K562 (cell line): ENCODE measurements around the gene NCMAP. TPM values are rescaled to one million over a fixed set of nuclear protein-coding genes. Genes with fewer than 3 reads are reported as not detected.

Experiments
- ATAC-seq: fragments of 200-7000 bp; cut with Tn5 transposase; 3 replicates; pipeline ENCODE4 v1.9.1; 2020; ENCODE audit warnings: moderate library complexity
- BruUV-seq: library from RNA; stranded (reverse); fragments of 400-500 nt; replicated peaks from 2 replicates; lab custom pipeline; 2021; lab: Mats Ljungman, UMichigan
- CTCF ChIA-PET: fragments of 300-600 bp; formaldehyde crosslinking; extraction: SDS; loops from one replicate; lab custom pipeline; 2021; ENCODE audit warnings: low intra/inter-chr PET ratio; lab: Yijun Ruan, JAX
- POLR2A ChIA-PET: fragments of 300-600, 350-650 bp; sonication (Branson Sonifier 250); formaldehyde crosslinking; extraction: SDS; loops from one replicate; lab custom pipeline; 2021; ENCODE audit warnings: antibody characterized with exemption, inconsistent platforms; lab: Yijun Ruan, JAX
- DNase-seq, 4 experiments: peaks; one replicate each; pipeline versions ENCODE4 v3.0.0 to v3.0.0-alpha.2; 2011 to 2018; ENCODE audit warnings: low spot score in 3 of 4, mixed read lengths in 3 of 4; ENCODE audit errors: extremely low read depth in 1 of 4
- FAIRE-seq: peaks from 2 replicates; lab custom pipeline; 2011; peaks lifted over from hg19 to GRCh38; lab: Jason Lieb, UNC
- H2AFZ ChIP-seq: 2 replicates; pipeline ENCODE4 v1.6.0; 2011; ENCODE audit warnings: low read depth, low read length, control low read depth, inconsistent platforms
- H3K27ac ChIP-seq: fragments of 200-600 bp; 3 replicates; pipeline ENCODE4 v1.8.0; 2011; ENCODE audit warnings: low read depth, mild to moderate bottlenecking, control low read depth, inconsistent platforms, low read length, moderate library complexity, mixed read lengths; ENCODE audit errors: extremely low read depth
- H3K27me3 ChIP-seq, 2 experiments: fragments of 300-600 bp in 1 of 2; 2 replicates in 1 of 2; 3 replicates in 1 of 2; pipeline versions ENCODE4 v1.6.0 to v1.8.0; 2011; ENCODE audit warnings: inconsistent platforms in 2 of 2, low read length in 2 of 2, mild to moderate bottlenecking in 1 of 2, mixed read lengths in 1 of 2, moderate library complexity in 1 of 2; ENCODE audit not compliant: control insufficient read depth in 2 of 2, insufficient read depth in 2 of 2
- H3K36me3 ChIP-seq: fragments of 300-600 bp; 3 replicates; pipeline ENCODE4 v1.8.0; 2011; ENCODE audit warnings: mild to moderate bottlenecking, low read length, inconsistent platforms; ENCODE audit not compliant: control insufficient read depth, insufficient read depth
- H3K4me1 ChIP-seq, 2 experiments: fragments of 200-600 bp in 1 of 2; replicated peaks in 1 of 2; 2 replicates in 1 of 2; 3 replicates in 1 of 2; pipeline versions ENCODE4 v1.5.1 to v1.8.0; 2011; ENCODE audit warnings: inconsistent platforms in 2 of 2, low read length in 2 of 2, mild to moderate bottlenecking in 1 of 2, mixed read lengths in 1 of 2, moderate library complexity in 1 of 2; ENCODE audit not compliant: control insufficient read depth in 2 of 2, insufficient read depth in 2 of 2
- H3K4me2 ChIP-seq: 2 replicates; pipeline ENCODE4 v1.6.1; 2011; ENCODE audit warnings: low read length, control low read depth, inconsistent platforms, mixed read lengths; ENCODE audit not compliant: insufficient read depth
- H3K4me3 ChIP-seq: fragments of 200-600 bp; sonication (generic), shearing (Covaris generic); 2 replicates; pipeline ENCODE4 v1.5.1; 2016; ENCODE audit warnings: control low read depth, inconsistent platforms
- H3K79me2 ChIP-seq: fragments of 200-600 bp; 3 replicates; pipeline ENCODE4 v1.8.0; 2011; ENCODE audit warnings: low read length, inconsistent platforms; ENCODE audit not compliant: control insufficient read depth, insufficient read depth
- H3K9ac ChIP-seq, 2 experiments: 2 replicates each; pipeline versions ENCODE4 v1.6.0 to v1.6.1; 2011; ENCODE audit warnings: low read depth in 2 of 2, low read length in 2 of 2, control low read depth in 1 of 2, inconsistent platforms in 1 of 2, mild to moderate bottlenecking in 1 of 2, mixed read lengths in 1 of 2; ENCODE audit not compliant: insufficient read depth in 1 of 2
- H3K9me1 ChIP-seq: one replicate; pipeline ENCODE4 v1.6.0; 2011; ENCODE audit warnings: inconsistent platforms, mild to moderate bottlenecking, low read length, moderate library complexity; ENCODE audit not compliant: control insufficient read depth, insufficient read depth
- H3K9me3 ChIP-seq: replicated peaks from 2 replicates; pipeline ENCODE4 v1.5.1; 2011; ENCODE audit warnings: low read depth, low read length, inconsistent platforms; ENCODE audit not compliant: control insufficient read depth, insufficient read depth
- H4K20me1 ChIP-seq: replicated peaks from 2 replicates; pipeline ENCODE4 v1.6.1; 2011; ENCODE audit warnings: low read length, inconsistent platforms, mixed read lengths; ENCODE audit not compliant: control insufficient read depth, insufficient read depth
- ARID2 ChIP-seq: fragments of 450-650 bp; IDR thresholded peaks from 2 replicates; pipeline ENCODE4 v1.6.1; 2017; ENCODE audit warnings: antibody characterized with exemption, mild to moderate bottlenecking
- BACH1 ChIP-seq: fragments of 200-800 bp; sonication (Bioruptor generic); IDR thresholded peaks from 2 replicates; pipeline ENCODE4 v1.6.1; 2016; ENCODE audit warnings: missing genetic modification characterization, missing compliant biosample characterization
- CTBP1 ChIP-seq: fragments of 450-650 bp; IDR thresholded peaks from 2 replicates; pipeline ENCODE4 v1.6.1; 2016; ENCODE audit warnings: borderline replicate concordance
- HDAC6 ChIP-seq: IDR thresholded peaks from 2 replicates; pipeline ENCODE4 v1.6.1; 2012; ENCODE audit warnings: low read depth, mild to moderate bottlenecking, control low read depth, inconsistent platforms, low read length, moderate library complexity
- SREBF2 ChIP-seq: sonication (generic); formaldehyde crosslinking; IDR thresholded peaks from 2 replicates; pipeline ENCODE4 v1.4.0; 2020; ENCODE audit warnings: mild to moderate bottlenecking, missing genetic modification reagents
- SRF ChIP-seq, 2 experiments: fragments of 250-450, 450-650 bp in 1 of 2; sonication (Bioruptor Pico) in 1 of 2; sonication (generic) in 1 of 2; formaldehyde crosslinking; IDR thresholded peaks; 2 replicates each; pipeline versions ENCODE4 v1.5.0 to v1.5.1; 2020 to 2022; ENCODE audit warnings: mild to moderate bottlenecking in 1 of 2, missing genetic modification reagents in 1 of 2
- STAT5B ChIP-seq: fragments of 250-450 bp; sonication (Bioruptor Pico); IDR thresholded peaks from 2 replicates; pipeline ENCODE4 v1.8.0; 2021; ENCODE audit warnings: mild to moderate bottlenecking, inconsistent platforms
- ZNF143 ChIP-seq: sonication (generic); formaldehyde crosslinking; IDR thresholded peaks from 2 replicates; pipeline ENCODE4 v1.9.0; 2022; ENCODE audit warnings: mild to moderate bottlenecking, missing genetic modification reagents
- WGBS: fragments of 100-300 bp; shearing (Covaris generic); methylation state at CpG from one replicate; pipeline ENCODE4 v1.1.6; 2016; ENCODE audit warnings: low coverage, mixed read lengths; ENCODE audit not compliant: insufficient coverage; ENCODE audit errors: missing lambda C conversion rate; 5-methylcytosine and 5-hydroxymethylcytosine counted together
- in situ Hi-C: fragments of 300-500 bp; cut with MboI; formaldehyde crosslinking; loops from 4 replicates; pipeline ENCODE4 v1.15.0; 2018; ENCODE audit warnings: inconsistent platforms, mixed read lengths
- intact Hi-C: fragments of 100-400 bp; cut with micrococcal nuclease; formaldehyde crosslinking; loops from 2 replicates; pipeline ENCODE4 v1.14.2; 2022
- polyA plus RNA-seq, 8 experiments: library from polyadenylated mRNA; depleted of rRNA in 4 of 8; stranded (reverse) in 5 of 8; unstranded in 3 of 8; fragments of >200 nt; fragmentation: Nextera tagmentation in 2 of 8; fragmentation: Illumina TruSeq in 1 of 8; extraction: Ambion mirVana in 2 of 8; extraction: Trizol in 1 of 8; gene quantifications; 2 replicates each; pipeline versions ENCODE4 v1.2.1 to v1.2.3, GENCODE V29; 2011 to 2014; ENCODE audit warnings: inconsistent platforms in 1 of 8, missing spikeins in 1 of 8
- total RNA-seq, 7 experiments: library from RNA; depleted of rRNA in 6 of 7; stranded (reverse); fragments of >200 nt in 6 of 7; fragmentation: Illumina TruSeq in 2 of 7; extraction: Trizol in 2 of 7; gene quantifications; 2 replicates each; pipeline versions ENCODE4 v1.2.1 to v1.2.3, GENCODE V29; 2011 to 2021; ENCODE audit warnings: low replicate concordance in 1 of 7
- TF ChIP-seq, protein P1 (sequence below): fragments of 450-650 bp; IDR thresholded peaks from 2 replicates; pipeline ENCODE4 v1.7.0; 2016; ENCODE audit warnings: borderline replicate concordance
- TF ChIP-seq, protein P2 (sequence below), 2 experiments: fragments of 450-650 bp in 1 of 2; sonication (generic) in 1 of 2; formaldehyde crosslinking; conservative IDR thresholded peaks; 2 replicates each; pipeline versions ENCODE4 v1.4.0 to v1.8.1; 2020 to 2022; ENCODE audit warnings: mild to moderate bottlenecking in 1 of 2, missing genetic modification reagents in 1 of 2
- TF ChIP-seq, protein P3 (sequence below): fragments of 450-650 bp; conservative IDR thresholded peaks from 2 replicates; pipeline ENCODE4 v1.6.1; 2016; ENCODE audit warnings: missing genetic modification characterization, low read depth, mild to moderate bottlenecking, control low read depth, missing compliant biosample characterization

NCMAP gene
- total and polyA plus RNA-seq, 9 of the 15 experiments (the other 6 are each of a cell fraction or from before 2014, with no cell fraction given): 0.03 TPM; not detected in 8

DNA sequence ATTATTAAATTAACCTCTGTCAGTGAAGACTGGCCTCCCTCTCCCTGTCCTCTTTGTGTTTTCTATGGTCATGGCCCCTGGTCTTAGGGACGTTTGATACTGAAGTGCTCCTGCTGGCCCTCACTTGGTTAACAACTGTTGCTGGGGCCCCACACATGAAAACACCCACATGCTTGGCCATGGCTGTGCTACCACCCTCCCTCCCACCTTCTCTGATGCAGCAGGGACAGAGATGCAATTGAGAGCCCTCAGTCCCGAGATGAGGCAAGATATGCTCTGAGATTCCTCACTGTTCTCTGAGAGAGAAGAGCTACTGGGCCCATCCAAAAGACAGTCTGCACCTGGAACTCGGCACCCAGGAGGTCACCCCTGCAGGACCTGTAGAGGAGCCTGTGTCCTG lies 33.3 kb downstream of the NCMAP start:
- in situ Hi-C loops (no loop called here), intact Hi-C loops (loop anchor here (5.0 kb wide), 1 partner anchor 52 kb away; no protein-coding TSS in a partner anchor)
- H3K4me2 ChIP-seq: no peak overlapping the region
- FAIRE-seq: no peak
- ATAC-seq: no peak
- BruUV-seq: no TSS peak
- H3K36me3 ChIP-seq: no peaks in the 10 kb centered on the region
- DNase-seq: no peak
- peaks cover 14 to 16% of the 10 kb centered on the region in 2 experiments; a peak in 4 of 5 replicates for H3K4me1 ChIP-seq
- TF ChIP-seq ARID2: no peak
- TF ChIP-seq, protein P1, sequence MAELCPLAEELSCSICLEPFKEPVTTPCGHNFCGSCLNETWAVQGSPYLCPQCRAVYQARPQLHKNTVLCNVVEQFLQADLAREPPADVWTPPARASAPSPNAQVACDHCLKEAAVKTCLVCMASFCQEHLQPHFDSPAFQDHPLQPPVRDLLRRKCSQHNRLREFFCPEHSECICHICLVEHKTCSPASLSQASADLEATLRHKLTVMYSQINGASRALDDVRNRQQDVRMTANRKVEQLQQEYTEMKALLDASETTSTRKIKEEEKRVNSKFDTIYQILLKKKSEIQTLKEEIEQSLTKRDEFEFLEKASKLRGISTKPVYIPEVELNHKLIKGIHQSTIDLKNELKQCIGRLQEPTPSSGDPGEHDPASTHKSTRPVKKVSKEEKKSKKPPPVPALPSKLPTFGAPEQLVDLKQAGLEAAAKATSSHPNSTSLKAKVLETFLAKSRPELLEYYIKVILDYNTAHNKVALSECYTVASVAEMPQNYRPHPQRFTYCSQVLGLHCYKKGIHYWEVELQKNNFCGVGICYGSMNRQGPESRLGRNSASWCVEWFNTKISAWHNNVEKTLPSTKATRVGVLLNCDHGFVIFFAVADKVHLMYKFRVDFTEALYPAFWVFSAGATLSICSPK: no peak
- TF ChIP-seq BACH1 (tag): no peak
- TF ChIP-seq CTBP1: no peak
- no peak for TF ChIP-seq SREBF2 (CRISPR knock-in tag)
- TF ChIP-seq ZNF143 (CRISPR knock-in tag): no peak
- no peak for TF ChIP-seq STAT5B
- no peak for TF ChIP-seq HDAC6
- TF ChIP-seq SRF (CRISPR knock-in tag; IDR thresholded peaks at IDR 0.05): no peak
- TF ChIP-seq, protein P2, sequence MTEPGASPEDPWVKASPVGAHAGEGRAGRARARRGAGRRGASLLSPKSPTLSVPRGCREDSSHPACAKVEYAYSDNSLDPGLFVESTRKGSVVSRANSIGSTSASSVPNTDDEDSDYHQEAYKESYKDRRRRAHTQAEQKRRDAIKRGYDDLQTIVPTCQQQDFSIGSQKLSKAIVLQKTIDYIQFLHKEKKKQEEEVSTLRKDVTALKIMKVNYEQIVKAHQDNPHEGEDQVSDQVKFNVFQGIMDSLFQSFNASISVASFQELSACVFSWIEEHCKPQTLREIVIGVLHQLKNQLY (CRISPR knock-in tag; conservative IDR thresholded peaks at IDR 0.05): no peak
- TF ChIP-seq, protein P3, sequence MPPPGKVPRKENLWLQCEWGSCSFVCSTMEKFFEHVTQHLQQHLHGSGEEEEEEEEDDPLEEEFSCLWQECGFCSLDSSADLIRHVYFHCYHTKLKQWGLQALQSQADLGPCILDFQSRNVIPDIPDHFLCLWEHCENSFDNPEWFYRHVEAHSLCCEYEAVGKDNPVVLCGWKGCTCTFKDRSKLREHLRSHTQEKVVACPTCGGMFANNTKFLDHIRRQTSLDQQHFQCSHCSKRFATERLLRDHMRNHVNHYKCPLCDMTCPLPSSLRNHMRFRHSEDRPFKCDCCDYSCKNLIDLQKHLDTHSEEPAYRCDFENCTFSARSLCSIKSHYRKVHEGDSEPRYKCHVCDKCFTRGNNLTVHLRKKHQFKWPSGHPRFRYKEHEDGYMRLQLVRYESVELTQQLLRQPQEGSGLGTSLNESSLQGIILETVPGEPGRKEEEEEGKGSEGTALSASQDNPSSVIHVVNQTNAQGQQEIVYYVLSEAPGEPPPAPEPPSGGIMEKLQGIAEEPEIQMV (tag): no peak
- no peak overlapping the region for H3K4me3 ChIP-seq
- H3K9me1 ChIP-seq: no peaks in the 10 kb centered on the region
- H3K9ac ChIP-seq: no peak overlapping the region; a peak in 1 of 4 replicates
- no peak overlapping the region for H2AFZ ChIP-seq
- WGBS: 4% methylated on average over 3 of the region's 3 CpGs
- no peaks in the 10 kb centered on the region for H3K9me3 ChIP-seq
- H3K27ac ChIP-seq: no peak overlapping the region
- POLR2A ChIA-PET: no interaction called here
- CTCF ChIA-PET: no interaction called here
- no peaks in the 10 kb centered on the region for H3K79me2 ChIP-seq
- H3K27me3 ChIP-seq: peaks cover 20 to 41% of the 10 kb centered on the region in 2 experiments; a peak in 4 of 5 replicates
- H4K20me1 ChIP-seq: 0 out of 2 replicates have a peak, but pooled peaks cover 1% of the 10 kb centered on the region
